ENCODE measurements around the gene RUNX1. TPM values are rescaled to one million over a fixed set of nuclear protein-coding genes. Genes with fewer than 3 reads are reported as not detected.

RUNX1 gene
- total and polyA plus RNA-seq, 10 donors: 4.8 to 70.0 (median 43.6) TPM

DNA sequence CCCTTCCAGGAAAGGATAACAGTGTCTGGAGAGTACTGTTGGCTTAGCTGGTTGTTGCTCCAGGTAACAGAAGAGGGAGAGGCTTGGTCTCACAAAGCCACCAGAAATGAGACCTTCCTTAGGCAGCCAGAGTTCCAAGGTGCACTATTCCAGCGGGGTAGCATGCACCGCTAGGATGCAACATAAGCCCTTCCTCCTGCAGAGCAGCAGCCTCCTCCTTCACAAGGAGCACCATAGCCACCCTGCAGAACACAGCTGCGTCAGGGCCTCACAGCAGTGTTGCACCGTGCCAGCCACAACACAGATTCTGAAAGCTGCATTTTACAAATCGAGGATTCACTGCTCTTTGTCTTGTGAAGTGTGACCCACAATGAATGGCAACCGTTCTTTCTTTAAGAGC, 238.3 kb downstream of the RUNX1 start:
- H3K27me3 ChIP-seq (replicated peaks in 1 of 7): no peaks in the 10 kb centered on the region
- peaks cover 0 to 9% (median 0%) of the 10 kb centered on the region in 8 donors for H3K9me3 ChIP-seq
- peaks cover 0 to 77% (median 12%) of the 10 kb centered on the region in 6 donors for H3K36me3 ChIP-seq
- H3K4me1 ChIP-seq: peaks cover 7 to 96% (median 31%) of the 10 kb centered on the region in 6 donors
- DNase-seq: no peak
- intact Hi-C loops (cut with DNase I; ENCODE audit: low total_unique reads): no loop called here
- WGBS, 5 donors: 69 to 85% (median 80%) methylated on average over 6 of the region's 6 CpGs
- no peak for TF ChIP-seq POLR2A (IDR thresholded peaks at IDR 0.05)
- TF ChIP-seq POLR2AphosphoS5 (IDR thresholded peaks at IDR 0.05): no peak
- TF ChIP-seq, protein P1, sequence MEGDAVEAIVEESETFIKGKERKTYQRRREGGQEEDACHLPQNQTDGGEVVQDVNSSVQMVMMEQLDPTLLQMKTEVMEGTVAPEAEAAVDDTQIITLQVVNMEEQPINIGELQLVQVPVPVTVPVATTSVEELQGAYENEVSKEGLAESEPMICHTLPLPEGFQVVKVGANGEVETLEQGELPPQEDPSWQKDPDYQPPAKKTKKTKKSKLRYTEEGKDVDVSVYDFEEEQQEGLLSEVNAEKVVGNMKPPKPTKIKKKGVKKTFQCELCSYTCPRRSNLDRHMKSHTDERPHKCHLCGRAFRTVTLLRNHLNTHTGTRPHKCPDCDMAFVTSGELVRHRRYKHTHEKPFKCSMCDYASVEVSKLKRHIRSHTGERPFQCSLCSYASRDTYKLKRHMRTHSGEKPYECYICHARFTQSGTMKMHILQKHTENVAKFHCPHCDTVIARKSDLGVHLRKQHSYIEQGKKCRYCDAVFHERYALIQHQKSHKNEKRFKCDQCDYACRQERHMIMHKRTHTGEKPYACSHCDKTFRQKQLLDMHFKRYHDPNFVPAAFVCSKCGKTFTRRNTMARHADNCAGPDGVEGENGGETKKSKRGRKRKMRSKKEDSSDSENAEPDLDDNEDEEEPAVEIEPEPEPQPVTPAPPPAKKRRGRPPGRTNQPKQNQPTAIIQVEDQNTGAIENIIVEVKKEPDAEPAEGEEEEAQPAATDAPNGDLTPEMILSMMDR (IDR thresholded peaks at IDR 0.05 in 8 of 11, conservative IDR thresholded peaks at IDR 0.05 in 3 of 11): no peak
- H3K4me3 ChIP-seq: no peak overlapping the region
- peak overlapping the region in 1 of 8 donors; percentile 23 for H3K27ac ChIP-seq

DNA sequence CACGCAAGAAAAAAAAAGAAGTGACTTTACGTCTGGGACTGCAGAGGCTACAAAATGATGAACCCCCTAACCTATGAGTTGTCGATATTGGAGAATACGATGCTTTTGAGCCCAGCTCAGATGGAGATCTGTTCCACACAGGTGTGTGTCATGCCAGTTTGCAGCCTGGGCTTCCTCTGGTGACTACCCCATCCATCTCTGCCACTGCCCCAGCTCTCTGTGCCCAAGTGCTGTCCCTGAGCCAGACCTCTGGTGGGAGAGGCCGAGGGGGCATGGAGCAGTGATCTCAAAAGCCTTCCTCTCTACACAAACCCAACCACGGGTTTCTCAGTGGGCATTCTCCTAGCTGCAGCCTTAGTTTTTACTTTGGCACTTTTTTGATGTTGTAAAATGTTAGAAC, 239.3 kb downstream of the RUNX1 start:
- Histone ChIP-seq H3K27me3 (replicated peaks in 1 of 7) (no peaks in the 10 kb centered on the region), H3K27ac (no peak overlapping the region), H3K4me3 (no peak overlapping the region), H3K36me3 (peaks cover 0 to 68% (median 12%) of the 10 kb centered on the region in 6 donors), H3K4me1 (peaks cover 7 to 98% (median 35%) of the 10 kb centered on the region in 6 donors), H3K9me3 (peaks cover 0 to 9% (median 0%) of the 10 kb centered on the region in 8 donors)
- no peak for TF ChIP-seq POLR2A (IDR thresholded peaks at IDR 0.05)
- TF ChIP-seq POLR2AphosphoS5 (IDR thresholded peaks at IDR 0.05): no peak
- TF ChIP-seq, protein P1 (IDR thresholded peaks at IDR 0.05 in 8 of 11, conservative IDR thresholded peaks at IDR 0.05 in 3 of 11): no peak
- intact Hi-C loops (cut with DNase I; ENCODE audit: low total_unique reads): no loop called here
- 83 to 95% (median 91%) methylated on average over 6 of the region's 6 CpGs for WGBS, 5 donors
- no peak for DNase-seq

DNA sequence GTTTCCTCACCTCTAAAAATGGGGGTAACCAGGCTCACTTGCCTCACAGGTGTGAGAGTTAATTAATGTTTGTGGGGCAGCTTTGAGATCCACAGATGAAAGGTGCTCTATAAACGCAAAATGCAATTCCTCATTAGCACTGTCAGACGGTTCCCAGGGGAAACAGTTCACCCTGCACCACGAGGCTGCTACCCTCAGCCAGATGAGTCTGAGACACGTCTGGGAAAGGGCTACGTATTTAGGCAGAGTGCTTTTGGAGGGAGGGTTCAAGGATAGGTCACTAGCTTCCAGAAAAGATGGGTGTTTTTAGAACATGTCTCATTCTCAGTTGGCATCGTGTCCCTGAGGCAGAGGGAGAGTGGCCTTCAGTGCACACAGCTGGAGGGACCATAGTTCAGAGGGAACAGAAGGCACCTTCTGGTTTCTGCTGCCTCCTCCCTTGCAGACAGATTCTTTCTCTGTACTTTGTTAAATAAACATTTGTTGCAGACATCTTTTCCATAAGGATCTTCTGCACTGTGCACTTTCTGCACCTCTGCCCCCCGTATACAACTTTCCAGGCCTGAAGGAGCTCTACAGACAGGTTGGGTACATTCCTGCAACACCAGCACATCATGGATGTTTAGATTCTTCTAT, 240.4 kb downstream of the RUNX1 start:
- Histone ChIP-seq H3K9me3 (peaks cover 0 to 9% (median 0%) of the 10 kb centered on the region in 8 donors), H3K27ac (peak overlapping the region in 6 of 8 donors; percentile 4 to 86 (median 76)), H3K4me1 (peaks cover 7 to 99% (median 40%) of the 10 kb centered on the region in 6 donors), H3K27me3 (replicated peaks in 1 of 7) (no peaks in the 10 kb centered on the region), H3K4me3 (peak overlapping the region in 1 of 8 donors; percentile 3), H3K36me3 (peaks cover 0 to 58% (median 12%) of the 10 kb centered on the region in 6 donors)
- TF ChIP-seq, protein P1 (IDR thresholded peaks at IDR 0.05 in 8 of 11, conservative IDR thresholded peaks at IDR 0.05 in 3 of 11): no peak
- TF ChIP-seq POLR2AphosphoS5 (IDR thresholded peaks at IDR 0.05) (no peak), POLR2A (IDR thresholded peaks at IDR 0.05) (no peak)
- WGBS, 5 donors: 50 to 63% (median 53%) methylated on average over 6 to 7 of the region's 7 CpGs
- no peak for DNase-seq
- intact Hi-C loops (cut with DNase I; ENCODE audit: low total_unique reads): no loop called here

GRCh38 chr21:34807881-34808568, 241.1 kb downstream of the RUNX1 start:
- Histone ChIP-seq H3K9me3 (peaks cover 0 to 9% (median 0%) of the 10 kb centered on the region in 8 donors), H3K27ac (peak overlapping the region in 7 of 8 donors; percentile 4 to 86 (median 72)), H3K4me1 (peaks cover 7 to 96% (median 40%) of the 10 kb centered on the region in 6 donors), H3K4me3 (peak overlapping the region in 1 of 8 donors; percentile 3), H3K36me3 (peaks cover 0 to 51% (median 11%) of the 10 kb centered on the region in 6 donors), H3K27me3 (replicated peaks in 1 of 7) (no peaks in the 10 kb centered on the region)
- 45 to 68% (median 56%) methylated on average over 13 to 15 of the region's 15 CpGs for WGBS, 5 donors
- intact Hi-C loops (cut with DNase I; ENCODE audit: low total_unique reads): no loop called here
- TF ChIP-seq POLR2AphosphoS5 (IDR thresholded peaks at IDR 0.05): peak in 2 of 3 donors; percentile 22 to 64
- TF ChIP-seq, protein P1 (IDR thresholded peaks at IDR 0.05 in 8 of 11, conservative IDR thresholded peaks at IDR 0.05 in 3 of 11): no peak
- peak; percentile 83 for DNase-seq

All from spleen (tissue), 11 donors.